DMS 273 (cell line): ENCODE measurements around the gene MCF2L2.
"Not testable (repeated sequence)": the region's sequence is repeated elsewhere in the genome, so short reads cannot be mapped to it uniquely, and the experiment has no call there.

Source experiments
- DNase-seq: peaks from one replicate; lab custom pipeline; 2025; ENCODE audit not compliant: unreplicated experiment; lab: John Stamatoyannopoulos, UW

MCF2L2 gene

GRCh38 chr3:183180110-183180783, 248.2 kb downstream of the MCF2L2 start:
- no peak for DNase-seq

GRCh38 chr3:183179550-183179908, 248.9 kb downstream of the MCF2L2 start:
- not testable (repeated sequence) for DNase-seq

GRCh38 chr3:183178833-183179549, 249.4 kb downstream of the MCF2L2 start:
- DNase-seq: peak; percentile 89

- DNase-seq: no peak
Measured at GRCh38 chr3:183178512-183178832, 249.9 kb downstream of the MCF2L2 start.

GRCh38 chr3:183172051-183172639, 256.3 kb downstream of the MCF2L2 start:
- DNase-seq: peak; percentile 14

- DNase-seq: not testable (repeated sequence)
Measured at GRCh38 chr3:183167975-183168374, 260.4 kb downstream of the MCF2L2 start.

- DNase-seq: no peak
Measured at GRCh38 chr3:183163563-183163962, 264.9 kb downstream of the MCF2L2 start.

- no peak for DNase-seq
Measured at GRCh38 chr3:183161552-183162336, 266.7 kb downstream of the MCF2L2 start.

GRCh38 chr3:183160616-183161015, 267.8 kb downstream of the MCF2L2 start:
- DNase-seq: no peak

GRCh38 chr3:183159333-183159732, 269.1 kb downstream of the MCF2L2 start:
- peak; percentile 62 for DNase-seq

- no peak for DNase-seq
Measured at GRCh38 chr3:183158551-183159006, 269.8 kb downstream of the MCF2L2 start.

GRCh38 chr3:183158113-183158512, 270.3 kb downstream of the MCF2L2 start:
- no peak for DNase-seq

- DNase-seq: no peak
Measured at GRCh38 chr3:183156266-183156665, 272.2 kb downstream of the MCF2L2 start.

- DNase-seq: no peak
Measured at GRCh38 chr3:183155499-183155898, 272.9 kb downstream of the MCF2L2 start.

GRCh38 chr3:183153210-183153950, 275.0 kb downstream of the MCF2L2 start:
- no peak for DNase-seq

- DNase-seq: no peak
Measured at GRCh38 chr3:183151821-183152351, 276.5 kb downstream of the MCF2L2 start.

- no peak for DNase-seq
Measured at GRCh38 chr3:183151086-183151485, 277.3 kb downstream of the MCF2L2 start.

GRCh38 chr3:183149915-183150750, 278.3 kb downstream of the MCF2L2 start:
- no peak for DNase-seq

- no peak for DNase-seq
Measured at GRCh38 chr3:183148056-183148455, 280.4 kb downstream of the MCF2L2 start.

- DNase-seq: no peak
Measured at GRCh38 chr3:183144363-183144762, 284.1 kb downstream of the MCF2L2 start.
